DND-41 (cell line): ENCODE data around the gene RUFY2.

Experiments
- ATAC-seq: fragments of 200-7000 bp; cut with Tn5 transposase; 3 replicates; pipeline ENCODE4 v1.9.1; 2021; ENCODE audit warnings: low read depth; ENCODE audit not compliant: insufficient read depth
- DNase-seq: peaks from one replicate; pipeline ENCODE4 v3.0.0-alpha.2; 2020
- H2AFZ ChIP-seq: 2 replicates; pipeline ENCODE4 v1.6.0; 2012; ENCODE audit warnings: low read depth, low read length
- H3K27ac ChIP-seq: 2 replicates; pipeline ENCODE4 v1.5.1; 2012; ENCODE audit warnings: low read length, inconsistent platforms
- H3K27me3 ChIP-seq: fragments of 200-600 bp; sonication (generic); 2 replicates; pipeline ENCODE4 v1.6.0; 2012; ENCODE audit warnings: low read length, mild to moderate bottlenecking, inconsistent platforms; ENCODE audit not compliant: insufficient read depth, poor library complexity
- H3K36me3 ChIP-seq: 2 replicates; pipeline ENCODE4 v1.5.1; 2012; ENCODE audit warnings: low read length, inconsistent platforms; ENCODE audit not compliant: insufficient read depth
- H3K4me1 ChIP-seq: 2 replicates; pipeline ENCODE4 v1.5.1; 2012; ENCODE audit warnings: mild to moderate bottlenecking, low read length; ENCODE audit not compliant: insufficient read depth
- H3K4me2 ChIP-seq: 2 replicates; pipeline ENCODE4 v1.6.0; 2012; ENCODE audit warnings: mild to moderate bottlenecking, moderate library complexity, low read length, inconsistent platforms; ENCODE audit not compliant: insufficient read depth
- H3K4me3 ChIP-seq, 2 experiments: fragments of 200-600 bp in 1 of 2; shearing (Covaris generic) in 1 of 2; 2 replicates each; pipeline ENCODE4 v1.5.1; 2012 to 2016; ENCODE audit warnings: inconsistent platforms in 2 of 2, low read length in 2 of 2, mild to moderate bottlenecking in 2 of 2, low read depth in 1 of 2, moderate library complexity in 1 of 2
- H3K79me2 ChIP-seq: 2 replicates; pipeline ENCODE4 v1.6.0; 2012; ENCODE audit warnings: low read length, inconsistent platforms; ENCODE audit not compliant: insufficient read depth
- H3K9ac ChIP-seq: 2 replicates; pipeline ENCODE4 v1.6.0; 2012; ENCODE audit warnings: low read depth, mild to moderate bottlenecking, inconsistent platforms, low read length, moderate library complexity
- H3K9me3 ChIP-seq: 2 replicates; pipeline ENCODE4 v1.5.1; 2012; ENCODE audit warnings: low read length, moderate library complexity, mild to moderate bottlenecking, inconsistent platforms; ENCODE audit not compliant: insufficient read depth, severe bottlenecking
- H4K20me1 ChIP-seq: 2 replicates; pipeline ENCODE4 v1.6.0; 2012; ENCODE audit warnings: low read length; ENCODE audit not compliant: insufficient read depth
- EZH2 ChIP-seq: IDR thresholded peaks from 3 replicates; pipeline ENCODE4 v1.6.1; 2012; ENCODE audit warnings: borderline replicate concordance, low read depth, mild to moderate bottlenecking, moderate library complexity, low read length, inconsistent platforms; ENCODE audit not compliant: severe bottlenecking
- TF ChIP-seq, protein P1 (sequence below): IDR thresholded peaks from 2 replicates; pipeline ENCODE4 v1.5.1; 2012; ENCODE audit warnings: borderline replicate concordance, low read length, moderate library complexity, mild to moderate bottlenecking; ENCODE audit not compliant: poor library complexity, severe bottlenecking; ENCODE audit errors: extremely low read depth

RUFY2 gene

GRCh38 chr10:68333058-68333395, 74.0 kb downstream of the RUFY2 start:
- Histone ChIP-seq H3K36me3 (peaks cover 50% of the 10 kb centered on the region), H3K4me1 (peaks cover 63% of the 10 kb centered on the region)
- TF ChIP-seq EZH2 = no peak
- TF ChIP-seq, protein P1, sequence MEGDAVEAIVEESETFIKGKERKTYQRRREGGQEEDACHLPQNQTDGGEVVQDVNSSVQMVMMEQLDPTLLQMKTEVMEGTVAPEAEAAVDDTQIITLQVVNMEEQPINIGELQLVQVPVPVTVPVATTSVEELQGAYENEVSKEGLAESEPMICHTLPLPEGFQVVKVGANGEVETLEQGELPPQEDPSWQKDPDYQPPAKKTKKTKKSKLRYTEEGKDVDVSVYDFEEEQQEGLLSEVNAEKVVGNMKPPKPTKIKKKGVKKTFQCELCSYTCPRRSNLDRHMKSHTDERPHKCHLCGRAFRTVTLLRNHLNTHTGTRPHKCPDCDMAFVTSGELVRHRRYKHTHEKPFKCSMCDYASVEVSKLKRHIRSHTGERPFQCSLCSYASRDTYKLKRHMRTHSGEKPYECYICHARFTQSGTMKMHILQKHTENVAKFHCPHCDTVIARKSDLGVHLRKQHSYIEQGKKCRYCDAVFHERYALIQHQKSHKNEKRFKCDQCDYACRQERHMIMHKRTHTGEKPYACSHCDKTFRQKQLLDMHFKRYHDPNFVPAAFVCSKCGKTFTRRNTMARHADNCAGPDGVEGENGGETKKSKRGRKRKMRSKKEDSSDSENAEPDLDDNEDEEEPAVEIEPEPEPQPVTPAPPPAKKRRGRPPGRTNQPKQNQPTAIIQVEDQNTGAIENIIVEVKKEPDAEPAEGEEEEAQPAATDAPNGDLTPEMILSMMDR = no peak

DNA sequence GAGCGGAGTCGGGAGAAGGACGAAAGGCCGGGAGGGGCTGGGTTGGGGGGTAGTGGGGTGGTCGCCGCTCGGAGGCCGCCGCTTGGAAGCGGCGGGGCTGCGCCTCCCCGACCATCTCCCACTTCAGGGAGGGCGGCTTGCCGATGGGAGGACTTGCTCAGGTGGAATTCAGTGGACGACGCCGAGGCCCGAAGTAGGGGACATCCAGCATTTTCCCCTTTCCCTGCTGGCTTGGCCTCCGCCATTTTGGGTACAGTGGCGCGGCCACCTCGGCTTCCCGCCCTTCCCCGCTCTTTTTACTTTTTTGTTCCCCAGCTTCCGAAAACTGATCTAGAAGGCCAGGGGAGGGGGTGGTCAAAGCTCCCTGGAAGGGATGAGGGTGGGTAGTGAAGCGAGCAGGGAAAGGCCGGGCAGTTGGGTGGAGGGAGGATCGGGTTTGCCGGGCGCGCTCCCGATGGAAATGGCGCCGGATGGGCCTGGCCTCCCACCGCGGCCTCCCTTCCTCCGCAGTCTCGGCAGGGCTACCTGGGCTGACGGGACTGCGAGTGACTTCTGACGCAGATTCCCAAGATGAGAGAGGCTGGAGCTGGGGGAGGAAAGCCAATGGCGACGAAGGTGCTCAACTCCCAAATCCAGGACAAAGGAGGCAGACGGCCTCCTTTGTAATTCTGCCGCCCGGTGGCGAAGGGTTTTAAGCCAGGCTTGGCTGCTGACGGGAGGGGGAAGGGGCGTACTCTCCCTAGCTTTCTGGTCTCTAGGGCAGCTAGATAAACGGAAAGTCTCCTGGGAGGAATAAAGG, 74.6 kb downstream of the RUFY2 start, which contains the start of gene PBLD:
PBLD (minus strand) TSS at position 670 of the 799 bp plus-strand sequence. CDS start 26,084 bp downstream, outside the sequence.
- Histone ChIP-seq H3K9me3 (no peaks in the 10 kb centered on the region), H2AFZ (peak within 1 kb of the TSS; percentile 89)

More at GRCh38 chr10:68333058-68333395, 74.0 kb downstream of the RUFY2 start:
- no peaks in the 10 kb centered on the region for H3K27me3 ChIP-seq
- DNase-seq (no peak), ATAC-seq (no peak)
- peak overlapping the region; percentile 92 for H3K9ac ChIP-seq
- no peaks in the 10 kb centered on the region for H3K9me3 ChIP-seq
- peak overlapping the region; percentile 85 for H3K4me2 ChIP-seq
- H3K27ac ChIP-seq = peak overlapping the region; percentile 99
- peaks cover 50% of the 10 kb centered on the region for H4K20me1 ChIP-seq
- H3K79me2 ChIP-seq = peaks cover 78% of the 10 kb centered on the region
- H3K4me3 ChIP-seq = peak overlapping the region; percentile 64 to 76
- no peak overlapping the region for H2AFZ ChIP-seq

GRCh38 chr10:68331455-68332258, 75.4 kb downstream of the RUFY2 start, which contains the start of gene HNRNPH3:
Gene HNRNPH3 (plus strand): TSS chr10:68332064. CDS start chr10:68337222, 5,158 bp downstream.
- Histone ChIP-seq H4K20me1 (peaks cover 37% of the 10 kb centered on the region), H3K9ac (peak within 1 kb of the TSS; percentile 92), H3K4me2 (peak within 1 kb of the TSS; percentile 85), H3K79me2 (peaks cover 65% of the 10 kb centered on the region), H2AFZ (peak within 1 kb of the TSS; percentile 89), H3K4me1 (peaks cover 55% of the 10 kb centered on the region), H3K36me3 (peaks cover 36% of the 10 kb centered on the region), H3K27ac (peak within 1 kb of the TSS; percentile 99), H3K4me3 (peak within 1 kb of the TSS; percentile 64 to 76), H3K9me3 (no peaks in the 10 kb centered on the region), H3K27me3 (no peaks in the 10 kb centered on the region)
- DNase-seq (peak; percentile 99), ATAC-seq (peak; percentile 85)
- TF ChIP-seq EZH2 = no peak
- TF ChIP-seq, protein P1 = no peak

More for the DNA sequence above, 74.6 kb downstream of the RUFY2 start, which contains the start of gene PBLD:
- peaks cover 62% of the 10 kb centered on the region for H3K4me1 ChIP-seq
- ATAC-seq (peak; percentile 41), DNase-seq (peak; percentile 77)
- no peaks in the 10 kb centered on the region for H3K27me3 ChIP-seq
- TF ChIP-seq, protein P1 = peak; percentile 70
- TF ChIP-seq EZH2 = no peak
- H3K27ac ChIP-seq = peak within 1 kb of the TSS; percentile 99
- H3K79me2 ChIP-seq = peaks cover 73% of the 10 kb centered on the region
- H3K36me3 ChIP-seq = peaks cover 44% of the 10 kb centered on the region
- H3K9ac ChIP-seq = peak within 1 kb of the TSS; percentile 92
- H3K4me3 ChIP-seq = peak within 1 kb of the TSS; percentile 64 to 76
- peaks cover 45% of the 10 kb centered on the region for H4K20me1 ChIP-seq
- H3K4me2 ChIP-seq = peak within 1 kb of the TSS; percentile 85
